NCI-H748 (cell line): ENCODE data around the gene DTD1.

ENCODE experiments used
- DNase-seq: peaks from one replicate; lab custom pipeline; 2025; ENCODE audit not compliant: unreplicated experiment; lab: John Stamatoyannopoulos, UW

The DTD1 gene

GRCh38 chr20:18662279-18663040, 74.6 kb downstream of the DTD1 start:
- no peak for DNase-seq

GRCh38 chr20:18663932-18664331, 76.1 kb downstream of the DTD1 start:
- no peak for DNase-seq

GRCh38 chr20:18665135-18665534, 77.3 kb downstream of the DTD1 start:
- no peak for DNase-seq

GRCh38 chr20:18666803-18667415, 79.1 kb downstream of the DTD1 start:
- DNase-seq = peak; percentile 100

- DNase-seq = no peak
Observed at GRCh38 chr20:18669241-18670019, 81.6 kb downstream of the DTD1 start.

GRCh38 chr20:18671203-18671710, 83.4 kb downstream of the DTD1 start:
- no peak for DNase-seq

- DNase-seq = peak; percentile 61
Observed at GRCh38 chr20:18672834-18673233, 85.0 kb downstream of the DTD1 start.

- DNase-seq = no peak
Observed at GRCh38 chr20:18676396-18676795, 88.5 kb downstream of the DTD1 start.

- no peak for DNase-seq
Observed at GRCh38 chr20:18677126-18677525, 89.3 kb downstream of the DTD1 start.

GRCh38 chr20:18678549-18679419, 90.9 kb downstream of the DTD1 start:
- peak; percentile 92 for DNase-seq

GRCh38 chr20:18683839-18684238, 96.0 kb downstream of the DTD1 start:
- DNase-seq = no peak

- no peak for DNase-seq
Observed at GRCh38 chr20:18684775-18685174, 96.9 kb downstream of the DTD1 start.

GRCh38 chr20:18685406-18685805, 97.6 kb downstream of the DTD1 start:
- no peak for DNase-seq

GRCh38 chr20:18686696-18687095, 98.8 kb downstream of the DTD1 start:
- no peak for DNase-seq

GRCh38 chr20:18688676-18689075, 100.8 kb downstream of the DTD1 start:
- DNase-seq = no peak

- no peak for DNase-seq
Observed at GRCh38 chr20:18689557-18689956, 101.7 kb downstream of the DTD1 start.

GRCh38 chr20:18692447-18692846, 104.6 kb downstream of the DTD1 start:
- peak; percentile 66 for DNase-seq

- DNase-seq = no peak
Observed at GRCh38 chr20:18694071-18694470, 106.2 kb downstream of the DTD1 start.

GRCh38 chr20:18695175-18695574, 107.3 kb downstream of the DTD1 start:
- DNase-seq = no peak

- DNase-seq = no peak
Observed at GRCh38 chr20:18698735-18699380, 111.0 kb downstream of the DTD1 start.
